ENCODE data around the gene SPECC1. TPM values are rescaled to one million over a fixed set of nuclear protein-coding genes. Genes with fewer than 3 reads are reported as not detected.
"Not testable (repeated sequence)": the region's sequence is repeated elsewhere in the genome, so short reads cannot be mapped to it uniquely, and the experiment has no call there.

Gene SPECC1
- total RNA-seq, 1 experiment from 2014 or later = 19.0 TPM

DNA sequence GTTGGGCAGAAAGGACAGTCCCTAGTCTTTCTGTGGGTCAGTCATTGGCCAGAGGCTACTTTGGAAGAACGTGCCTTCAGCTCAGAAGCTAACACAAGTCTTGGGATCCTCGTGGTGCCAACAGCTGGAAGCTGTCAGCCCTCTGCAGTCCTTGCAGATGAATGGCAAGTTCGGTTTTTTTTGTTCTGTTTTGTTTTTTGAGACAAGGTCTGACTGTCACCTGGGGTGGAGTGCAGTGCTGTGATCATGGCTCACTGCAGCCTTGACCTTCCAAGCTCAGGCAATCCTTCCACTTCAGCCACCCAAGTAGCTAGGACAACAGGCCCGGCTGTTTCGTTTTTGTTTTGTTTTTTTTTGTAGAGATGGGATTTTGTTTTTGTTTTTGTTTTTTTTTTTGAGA lies 149.4 kb downstream of the SPECC1 start:
- DNase-seq (ENCODE audit: extremely low read depth, low read depth) = no peak

GRCh38 chr17:20159406-20160069 lies 150.4 kb downstream of the SPECC1 start:
- DNase-seq (ENCODE audit: extremely low read depth, low read depth) = no peak

DNA sequence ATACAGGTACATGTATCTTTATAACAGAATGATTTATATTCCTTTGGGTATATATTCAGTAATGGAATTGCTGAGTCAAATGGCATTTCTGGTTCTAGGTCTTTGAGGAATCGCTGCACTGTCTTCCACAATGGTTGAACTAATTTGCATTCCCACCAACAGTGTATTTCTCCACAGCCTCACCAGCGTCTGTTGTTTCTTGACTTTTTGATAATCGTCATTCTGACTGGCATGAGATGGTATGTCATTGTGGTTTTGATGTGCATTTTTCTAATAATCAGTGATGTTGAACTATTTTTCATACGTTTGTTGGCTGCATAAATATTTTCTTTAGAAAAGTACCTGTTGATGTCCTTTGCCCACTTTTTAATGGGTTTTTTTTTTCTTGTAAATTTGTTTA lies 156.4 kb downstream of the SPECC1 start:
- not testable (repeated sequence) for DNase-seq (ENCODE audit: extremely low read depth, low read depth)

- no peak for DNase-seq (ENCODE audit: extremely low read depth, low read depth)
These were observed 160.9 kb downstream of the SPECC1 start for GRCh38 chr17:20170085-20170484.

DNA sequence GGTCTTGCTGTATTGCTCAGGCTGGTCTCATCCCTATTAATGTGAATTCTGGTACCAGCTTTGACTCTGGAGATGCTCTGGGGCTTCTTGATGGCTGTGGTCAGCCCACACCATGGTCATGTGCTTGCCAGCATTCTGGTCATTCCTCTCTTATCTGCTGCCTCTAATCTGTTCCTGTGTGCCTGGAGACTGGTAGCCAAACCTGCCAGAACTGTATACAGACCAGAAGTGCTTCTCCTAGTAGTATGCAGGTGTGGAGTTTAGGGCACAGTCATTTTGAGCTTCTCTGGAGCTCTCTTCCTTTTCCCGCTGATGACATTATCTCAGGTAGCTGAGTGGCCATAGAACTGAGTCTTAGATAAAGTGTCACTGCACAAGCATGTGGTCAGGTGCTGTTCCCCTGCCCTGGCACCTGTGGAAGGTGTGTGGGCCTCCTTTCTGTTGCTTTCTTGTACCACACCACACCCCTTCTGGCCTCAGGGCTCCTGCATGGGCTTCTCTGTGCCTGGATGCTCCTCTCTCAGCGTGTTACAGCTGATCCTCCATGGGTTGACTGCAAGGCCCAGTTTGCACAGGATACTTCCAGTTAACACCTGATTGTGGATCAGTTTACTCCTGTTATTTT lies 162.7 kb downstream of the SPECC1 start:
- DNase-seq (ENCODE audit: extremely low read depth, low read depth) = no peak

GRCh38 chr17:20172376-20172775 lies 163.2 kb downstream of the SPECC1 start:
- no peak for DNase-seq (ENCODE audit: extremely low read depth, low read depth)

- DNase-seq (ENCODE audit: extremely low read depth, low read depth) = no peak
These were observed 163.9 kb downstream of the SPECC1 start for GRCh38 chr17:20173091-20173490.

- no peak for DNase-seq (ENCODE audit: extremely low read depth, low read depth)
These were observed 165.6 kb downstream of the SPECC1 start for GRCh38 chr17:20174588-20175265.

- DNase-seq (ENCODE audit: extremely low read depth, low read depth) = no peak
These were observed 169.9 kb downstream of the SPECC1 start for GRCh38 chr17:20179041-20179440.

DNA sequence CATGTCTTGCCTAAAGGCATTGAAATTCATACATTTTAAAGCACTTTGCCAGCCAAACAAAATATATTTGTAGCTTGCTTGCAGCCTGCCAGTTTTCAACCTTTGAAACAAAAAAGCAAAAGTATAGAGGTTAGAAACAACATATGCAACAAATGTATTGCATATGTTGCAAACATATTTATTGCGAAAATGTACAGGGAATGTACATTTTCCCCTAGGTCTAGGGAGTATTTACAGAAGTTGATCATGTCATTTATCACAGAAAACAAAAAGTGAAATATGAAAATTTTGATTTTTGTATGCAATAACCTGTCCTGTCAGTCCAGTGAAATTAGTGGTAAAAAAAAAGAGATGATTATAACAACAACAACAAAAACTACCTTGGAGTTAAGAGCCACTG lies 171.5 kb downstream of the SPECC1 start:
- no peak for DNase-seq (ENCODE audit: extremely low read depth, low read depth)

- no peak for DNase-seq (ENCODE audit: extremely low read depth, low read depth)
These were observed 175.0 kb downstream of the SPECC1 start for GRCh38 chr17:20184181-20184580.

DNA sequence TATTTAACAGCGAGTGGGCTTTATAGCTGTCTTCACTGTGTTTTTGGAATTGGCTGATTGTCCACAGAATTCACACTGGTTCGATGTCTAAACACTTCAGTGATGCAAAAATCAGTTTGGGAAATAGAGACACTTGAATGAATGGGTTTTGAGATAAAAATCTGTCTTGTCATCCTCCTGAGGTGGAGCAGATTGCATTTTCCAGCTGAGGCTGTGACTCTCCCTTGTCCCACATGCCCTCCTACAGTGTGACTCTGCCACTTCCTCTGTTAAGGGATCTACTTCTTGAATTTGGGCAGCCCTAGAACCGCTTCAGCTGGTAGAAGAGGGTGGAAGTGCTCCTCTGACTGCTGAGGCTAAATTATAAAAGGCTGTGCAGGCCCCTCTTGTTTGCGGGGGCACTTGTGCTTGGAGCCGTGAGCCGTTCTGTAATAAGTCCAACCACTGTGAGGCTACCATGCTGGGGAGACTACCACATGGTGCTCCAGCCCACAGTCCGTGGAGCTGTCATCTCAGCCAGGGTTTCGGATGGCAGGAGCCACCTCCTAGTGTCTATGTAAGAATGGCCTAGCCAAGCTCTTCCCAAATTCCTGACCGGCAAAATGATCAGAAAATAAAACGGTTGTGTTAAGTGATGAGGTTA lies 175.9 kb downstream of the SPECC1 start:
- no peak for DNase-seq (ENCODE audit: extremely low read depth, low read depth)

- no peak for DNase-seq (ENCODE audit: extremely low read depth, low read depth)
These were observed 177.9 kb downstream of the SPECC1 start for GRCh38 chr17:20187049-20187448.

GRCh38 chr17:20189302-20189701 lies 180.1 kb downstream of the SPECC1 start:
- DNase-seq (ENCODE audit: extremely low read depth, low read depth) = no peak

DNA sequence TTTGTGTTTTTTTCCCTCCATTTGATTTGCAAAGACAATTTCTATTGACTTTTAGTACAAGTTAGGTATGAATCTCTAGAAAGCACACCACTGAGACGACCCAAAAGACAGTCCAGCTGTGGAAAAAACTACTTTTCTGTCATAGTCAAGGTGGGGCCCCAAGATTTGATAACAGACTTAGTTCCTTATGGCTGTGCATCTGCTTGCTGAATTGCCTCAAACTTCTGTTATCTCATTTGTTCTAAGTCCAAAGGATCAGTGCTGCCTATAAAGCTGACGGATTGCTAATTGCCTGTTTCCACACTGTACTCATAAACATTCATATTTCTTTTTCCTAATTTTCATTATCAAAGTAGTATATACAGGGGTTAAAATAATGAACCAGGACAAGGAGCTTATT lies 180.8 kb downstream of the SPECC1 start:
- no peak for DNase-seq (ENCODE audit: extremely low read depth, low read depth)

DNA sequence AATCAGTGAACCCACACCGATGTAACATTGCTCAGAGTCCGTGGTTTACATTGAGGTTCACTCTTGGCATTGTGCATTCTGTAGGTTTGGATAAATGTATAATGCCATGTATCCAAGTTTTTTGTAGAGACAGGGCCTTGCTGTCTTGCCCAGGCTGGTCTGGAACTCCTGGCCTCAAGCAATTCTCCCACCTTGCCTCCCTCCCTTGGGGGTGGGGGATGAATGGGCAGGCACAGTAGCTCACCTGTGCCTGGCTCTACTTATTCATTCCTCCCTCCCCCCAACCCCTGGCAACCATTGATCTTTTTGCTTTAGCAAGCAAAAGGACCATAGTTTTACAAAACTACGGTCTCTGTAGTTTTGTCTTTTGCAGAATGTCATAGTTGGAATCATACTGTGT lies 181.4 kb downstream of the SPECC1 start:
- no peak for DNase-seq (ENCODE audit: extremely low read depth, low read depth)

GRCh38 chr17:20191056-20191455 lies 181.9 kb downstream of the SPECC1 start:
- no peak for DNase-seq (ENCODE audit: extremely low read depth, low read depth)

GRCh38 chr17:20196286-20196685 lies 187.1 kb downstream of the SPECC1 start:
- DNase-seq (ENCODE audit: extremely low read depth, low read depth) = not testable (repeated sequence)

GRCh38 chr17:20197272-20197926 lies 188.2 kb downstream of the SPECC1 start:
- DNase-seq (ENCODE audit: extremely low read depth, low read depth) = no peak

GRCh38 chr17:20200016-20200795 lies 191.0 kb downstream of the SPECC1 start:
- DNase-seq (ENCODE audit: extremely low read depth, low read depth) = no peak

All from NCI-H460 (cell line).